ENCODE measurements around the gene SLC35E2B.
A peak's percentile ranks its signal among the peaks of the same experiment; 100 is the strongest.

The SLC35E2B gene

DNA sequence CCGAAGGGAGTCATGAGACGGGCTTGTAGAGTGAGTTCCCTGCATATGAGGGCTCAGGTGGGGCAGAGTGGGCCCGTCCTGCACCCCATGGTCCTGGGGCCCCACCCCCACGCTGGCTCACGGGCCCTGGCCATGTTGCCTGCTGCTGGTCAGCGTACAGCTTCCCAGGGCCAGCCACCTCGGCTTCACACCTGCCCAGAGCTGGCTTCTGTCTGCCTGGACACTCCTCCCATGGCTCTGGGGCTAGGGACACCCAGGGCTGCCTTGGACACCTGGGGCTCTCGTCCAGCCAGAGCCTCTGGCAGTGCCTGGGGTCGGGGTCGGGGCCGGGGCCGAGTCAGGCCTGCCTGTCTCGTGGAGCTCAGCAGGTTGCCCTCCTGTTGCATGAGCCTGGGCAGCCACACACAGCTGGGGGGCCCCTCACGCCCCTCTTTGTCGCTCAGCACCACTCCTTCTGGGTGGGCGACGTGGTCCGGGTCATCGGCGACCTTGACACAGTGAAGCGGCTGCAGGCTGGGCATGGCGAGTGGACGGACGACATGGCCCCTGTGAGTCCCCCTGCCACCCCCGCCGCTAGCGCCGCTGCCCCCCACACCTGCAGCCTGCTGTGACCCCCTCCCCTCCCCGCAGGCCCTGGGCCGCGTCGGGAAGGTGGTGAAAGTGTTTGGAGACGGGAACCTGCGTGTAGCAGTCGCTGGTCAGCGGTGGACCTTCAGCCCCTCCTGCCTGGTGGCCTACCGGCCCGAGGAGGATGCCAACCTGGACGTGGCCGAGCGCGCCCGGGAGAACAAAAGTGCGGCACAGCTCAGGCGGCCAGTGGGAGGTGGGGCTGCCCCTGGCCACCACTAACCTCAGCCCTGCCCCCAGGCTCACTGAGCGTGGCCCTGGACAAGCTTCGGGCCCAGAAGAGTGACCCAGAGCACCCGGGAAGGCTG is 66.1 kb downstream of the SLC35E2B start:
- peaks cover 2% of the 10 kb centered on the region for H3K27me3 Mint-ChIP-seq
- no peak overlapping the region for H3K4me3 Mint-ChIP-seq
- H3K9me3 Mint-ChIP-seq = no peaks in the 10 kb centered on the region
- H3K36me3 Mint-ChIP-seq = no peaks in the 10 kb centered on the region
- no peak overlapping the region for H3K27ac Mint-ChIP-seq
- peaks cover 11% of the 10 kb centered on the region for H3K4me1 Mint-ChIP-seq

DNA sequence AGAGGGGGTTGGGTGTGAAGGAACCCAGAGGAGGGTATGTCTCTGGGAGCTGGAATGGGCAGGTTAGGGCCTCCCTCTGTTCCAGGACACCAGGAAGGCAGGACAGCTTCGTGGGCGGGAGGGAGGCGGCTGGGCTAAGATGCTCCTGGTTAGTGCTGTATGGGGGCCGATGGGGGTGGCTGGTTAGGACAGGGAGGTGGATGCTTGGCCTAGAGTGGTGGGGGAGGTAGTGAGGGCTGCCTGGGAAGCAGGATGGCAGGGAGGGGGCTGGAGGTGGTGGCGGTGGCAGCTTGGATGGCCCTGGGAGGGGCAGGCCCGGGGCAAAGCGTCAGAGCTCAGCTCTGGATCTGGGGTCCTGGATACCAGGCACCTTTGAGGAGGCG is 66.8 kb downstream of the SLC35E2B start:
- Mint-ChIP-seq H3K27ac (no peak overlapping the region), H3K27me3 (peaks cover 2% of the 10 kb centered on the region), H3K4me3 (no peak overlapping the region), H3K36me3 (no peaks in the 10 kb centered on the region), H3K9me3 (no peaks in the 10 kb centered on the region), H3K4me1 (peaks cover 11% of the 10 kb centered on the region)

DNA sequence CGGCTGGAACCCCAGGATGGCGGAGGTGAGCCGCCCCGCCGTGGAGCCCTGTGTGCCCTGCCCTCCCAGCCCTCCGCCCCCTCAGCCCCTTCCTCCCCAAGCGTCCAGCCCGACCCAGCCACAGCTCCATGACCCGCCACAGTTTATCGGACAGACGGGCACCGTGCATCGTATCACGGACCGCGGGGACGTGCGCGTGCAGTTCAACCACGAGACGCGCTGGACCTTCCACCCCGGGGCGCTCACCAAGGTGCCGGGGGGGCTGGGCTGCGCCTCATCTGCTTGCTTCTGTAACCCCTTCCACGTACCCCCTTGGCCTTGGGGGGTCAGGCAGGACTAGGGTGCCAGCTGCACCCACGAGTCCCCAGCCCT is 67.2 kb downstream of the SLC35E2B start:
- H3K9me3 Mint-ChIP-seq = no peaks in the 10 kb centered on the region
- no peak overlapping the region for H3K27ac Mint-ChIP-seq

DNA sequence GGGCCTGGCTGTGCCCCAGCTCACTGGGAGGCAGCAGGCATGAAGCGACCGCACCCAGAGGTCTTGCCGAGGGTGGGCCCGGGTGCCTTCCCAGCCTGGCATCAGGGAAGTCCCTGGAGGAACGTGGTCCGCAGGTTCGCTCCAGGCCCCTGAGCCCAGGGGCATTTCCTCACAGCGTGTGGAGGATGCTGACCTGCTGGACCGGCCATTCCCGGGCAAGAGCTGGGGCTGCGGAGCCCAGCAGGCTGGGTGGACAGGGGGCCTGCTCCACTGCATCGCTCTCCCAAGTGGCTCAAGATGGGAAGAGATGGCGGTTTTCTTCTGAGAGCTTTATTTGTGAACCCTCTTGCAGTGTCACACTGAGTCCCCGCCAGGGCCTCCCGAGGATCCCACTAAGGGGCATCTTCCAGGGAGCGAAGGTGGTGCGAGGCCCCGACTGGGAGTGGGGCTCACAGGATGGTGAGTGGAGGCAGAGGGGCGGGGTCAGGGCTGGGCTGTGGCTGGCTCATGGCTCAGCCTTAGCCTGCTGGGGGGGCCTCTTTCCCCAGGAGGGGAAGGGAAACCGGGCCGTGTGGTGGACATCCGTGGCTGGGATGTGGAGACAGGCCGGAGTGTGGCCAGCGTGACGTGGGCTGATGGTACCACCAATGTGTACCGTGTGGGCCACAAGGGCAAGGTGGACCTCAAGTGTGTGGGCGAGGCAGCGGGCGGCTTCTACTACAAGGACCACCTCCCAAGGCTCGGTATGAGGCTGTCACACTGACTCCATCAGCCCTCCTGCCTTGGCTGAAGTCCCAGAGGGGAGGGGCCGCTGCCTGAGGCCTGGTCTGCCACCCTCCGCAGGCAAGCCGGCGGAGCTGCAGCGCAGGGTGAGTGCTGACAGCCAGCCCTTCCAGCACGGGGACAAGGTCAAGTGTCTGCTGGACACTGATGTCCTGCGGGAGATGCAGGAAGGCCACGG is 67.9 kb downstream of the SLC35E2B start:
- Mint-ChIP-seq H3K4me1 (peaks cover 8% of the 10 kb centered on the region), H3K27ac (no peak overlapping the region), H3K9me3 (no peaks in the 10 kb centered on the region)

More for the DNA sequence above, 67.2 kb downstream of the SLC35E2B start:
- H3K27me3 Mint-ChIP-seq = peaks cover 2% of the 10 kb centered on the region
- peaks cover 11% of the 10 kb centered on the region for H3K4me1 Mint-ChIP-seq
- no peak overlapping the region for H3K4me3 Mint-ChIP-seq
- H3K36me3 Mint-ChIP-seq = no peaks in the 10 kb centered on the region

DNA sequence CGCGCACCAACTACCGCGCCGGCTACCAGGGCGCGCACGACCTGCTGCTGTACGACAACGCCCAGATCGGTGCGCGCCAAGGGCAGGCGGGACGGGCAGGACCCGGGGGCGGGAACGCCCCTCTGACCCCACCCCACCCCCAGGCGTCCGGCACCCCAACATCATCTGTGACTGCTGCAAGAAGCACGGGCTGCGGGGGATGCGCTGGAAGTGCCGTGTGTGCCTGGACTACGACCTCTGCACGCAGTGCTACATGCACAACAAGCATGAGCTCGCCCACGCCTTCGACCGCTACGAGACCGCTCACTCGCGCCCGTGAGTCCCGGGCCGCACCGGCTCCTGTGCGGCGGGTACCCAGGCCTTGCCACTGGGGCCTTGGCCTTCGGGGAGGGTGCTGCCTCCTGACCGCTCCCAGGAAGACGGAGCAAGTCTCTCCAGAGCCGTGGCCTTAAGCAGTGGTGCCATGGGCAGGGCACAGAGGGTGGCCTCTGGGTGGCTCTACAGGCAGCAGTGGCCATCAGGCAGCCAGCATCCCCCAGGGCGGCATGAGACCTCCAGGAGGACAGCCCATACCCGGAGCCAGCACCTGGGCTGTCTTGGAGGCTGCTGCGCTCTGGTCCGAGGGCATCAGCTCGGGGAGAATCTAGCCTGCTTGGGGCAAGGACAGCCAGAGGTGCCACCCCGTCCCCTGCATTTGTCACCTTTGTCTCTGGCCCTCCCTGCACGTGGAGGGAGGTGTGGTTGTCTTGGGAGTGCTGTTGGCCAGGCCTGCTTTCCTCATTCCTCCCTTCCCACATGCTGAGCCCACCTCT is 68.8 kb downstream of the SLC35E2B start:
- Mint-ChIP-seq H3K27me3 (no peaks in the 10 kb centered on the region), H3K27ac (no peak overlapping the region), H3K9me3 (no peaks in the 10 kb centered on the region), H3K4me3 (no peak overlapping the region), H3K36me3 (no peaks in the 10 kb centered on the region), H3K4me1 (peaks cover 8% of the 10 kb centered on the region)

More for the DNA sequence above, 67.9 kb downstream of the SLC35E2B start:
- H3K4me3 Mint-ChIP-seq = no peak overlapping the region
- H3K27me3 Mint-ChIP-seq = no peaks in the 10 kb centered on the region
- H3K36me3 Mint-ChIP-seq = no peaks in the 10 kb centered on the region

DNA sequence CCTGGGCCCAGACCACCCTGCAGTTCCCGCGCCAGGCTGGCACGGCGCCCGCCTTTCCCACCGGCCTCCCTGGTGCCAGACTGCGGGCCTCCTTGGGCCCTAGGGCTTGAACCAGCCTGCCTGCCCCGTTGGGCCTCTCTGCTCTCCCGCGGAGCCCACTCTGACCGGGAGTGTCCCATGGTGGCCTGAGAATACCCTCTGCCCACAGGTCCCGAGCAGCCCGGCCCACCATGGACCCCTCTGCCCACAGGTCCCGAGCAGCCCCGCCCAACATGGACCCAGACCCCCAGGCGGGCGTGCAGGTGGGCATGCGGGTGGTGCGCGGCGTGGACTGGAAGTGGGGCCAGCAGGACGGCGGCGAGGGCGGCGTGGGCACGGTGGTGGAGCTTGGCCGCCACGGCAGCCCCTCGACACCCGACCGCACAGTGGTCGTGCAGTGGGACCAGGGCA is 69.4 kb downstream of the SLC35E2B start:
- no peak overlapping the region for H3K27ac Mint-ChIP-seq
- H3K9me3 Mint-ChIP-seq = no peaks in the 10 kb centered on the region

DNA sequence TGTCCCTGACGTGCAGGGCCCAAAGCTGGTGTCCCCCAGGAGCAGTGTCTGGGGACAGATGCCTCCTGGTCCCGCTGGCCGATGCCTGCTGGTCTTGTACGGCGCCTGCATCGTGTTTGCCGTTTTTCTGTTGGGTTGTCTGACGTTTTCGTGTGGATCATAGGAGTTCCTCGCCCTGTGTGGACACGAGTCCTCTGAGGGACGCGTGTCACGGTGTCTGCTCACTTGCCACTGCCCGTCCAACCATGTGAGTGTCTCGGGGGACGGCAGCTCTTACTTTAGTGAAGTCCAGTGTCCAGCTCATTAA is 69.9 kb downstream of the SLC35E2B start:
- no peak overlapping the region for H3K27ac Mint-ChIP-seq
- no peaks in the 10 kb centered on the region for H3K9me3 Mint-ChIP-seq
- H3K36me3 Mint-ChIP-seq = no peaks in the 10 kb centered on the region
- peaks cover 8% of the 10 kb centered on the region for H3K4me1 Mint-ChIP-seq
- H3K27me3 Mint-ChIP-seq = no peaks in the 10 kb centered on the region
- no peak overlapping the region for H3K4me3 Mint-ChIP-seq

More for the DNA sequence above, 69.4 kb downstream of the SLC35E2B start:
- no peaks in the 10 kb centered on the region for H3K36me3 Mint-ChIP-seq
- peaks cover 8% of the 10 kb centered on the region for H3K4me1 Mint-ChIP-seq
- no peak overlapping the region for H3K4me3 Mint-ChIP-seq
- H3K27me3 Mint-ChIP-seq = no peaks in the 10 kb centered on the region

DNA sequence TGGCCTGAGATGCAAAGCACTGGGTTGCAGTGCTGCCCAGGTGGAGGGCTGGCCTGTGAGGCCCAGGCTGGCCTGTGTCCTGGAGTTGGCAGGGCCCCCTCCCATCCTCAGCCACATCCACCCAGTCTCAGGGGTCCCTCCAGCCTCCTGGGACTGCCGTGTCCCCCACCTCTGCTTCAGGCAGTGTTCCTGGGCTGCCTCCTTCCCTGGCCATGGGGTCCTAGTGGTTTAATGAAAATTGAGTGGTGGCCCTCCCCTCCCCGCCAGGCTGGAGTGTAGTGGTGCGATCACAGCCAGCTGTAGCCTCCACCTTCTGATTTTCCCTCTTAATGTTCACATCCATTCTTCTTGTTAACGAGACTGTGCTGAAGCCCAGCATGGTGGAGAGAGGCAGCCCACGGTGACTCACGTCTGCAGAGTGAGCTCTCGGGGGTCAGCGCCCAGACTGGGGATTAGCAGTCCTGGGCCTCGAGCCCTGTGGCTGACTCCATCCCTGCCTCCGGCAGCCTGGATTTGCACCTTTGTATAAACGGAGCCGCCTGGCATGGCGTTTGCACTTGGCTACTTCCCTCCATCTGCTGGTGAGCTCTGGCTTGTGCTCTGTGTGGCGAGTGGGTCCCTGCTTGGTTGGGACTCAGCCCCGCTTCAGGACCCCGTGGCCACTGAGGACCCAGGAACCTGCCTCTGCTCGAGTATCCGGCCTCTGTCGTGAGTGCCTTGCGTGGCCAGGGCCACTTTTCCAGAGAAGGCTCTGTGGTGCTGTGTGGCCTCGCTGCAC is 70.4 kb downstream of the SLC35E2B start:
- H3K36me3 Mint-ChIP-seq = no peaks in the 10 kb centered on the region
- H3K9me3 Mint-ChIP-seq = no peaks in the 10 kb centered on the region
- H3K27me3 Mint-ChIP-seq = no peaks in the 10 kb centered on the region
- no peak overlapping the region for H3K4me3 Mint-ChIP-seq
- peaks cover 13% of the 10 kb centered on the region for H3K4me1 Mint-ChIP-seq
- no peak overlapping the region for H3K27ac Mint-ChIP-seq

DNA sequence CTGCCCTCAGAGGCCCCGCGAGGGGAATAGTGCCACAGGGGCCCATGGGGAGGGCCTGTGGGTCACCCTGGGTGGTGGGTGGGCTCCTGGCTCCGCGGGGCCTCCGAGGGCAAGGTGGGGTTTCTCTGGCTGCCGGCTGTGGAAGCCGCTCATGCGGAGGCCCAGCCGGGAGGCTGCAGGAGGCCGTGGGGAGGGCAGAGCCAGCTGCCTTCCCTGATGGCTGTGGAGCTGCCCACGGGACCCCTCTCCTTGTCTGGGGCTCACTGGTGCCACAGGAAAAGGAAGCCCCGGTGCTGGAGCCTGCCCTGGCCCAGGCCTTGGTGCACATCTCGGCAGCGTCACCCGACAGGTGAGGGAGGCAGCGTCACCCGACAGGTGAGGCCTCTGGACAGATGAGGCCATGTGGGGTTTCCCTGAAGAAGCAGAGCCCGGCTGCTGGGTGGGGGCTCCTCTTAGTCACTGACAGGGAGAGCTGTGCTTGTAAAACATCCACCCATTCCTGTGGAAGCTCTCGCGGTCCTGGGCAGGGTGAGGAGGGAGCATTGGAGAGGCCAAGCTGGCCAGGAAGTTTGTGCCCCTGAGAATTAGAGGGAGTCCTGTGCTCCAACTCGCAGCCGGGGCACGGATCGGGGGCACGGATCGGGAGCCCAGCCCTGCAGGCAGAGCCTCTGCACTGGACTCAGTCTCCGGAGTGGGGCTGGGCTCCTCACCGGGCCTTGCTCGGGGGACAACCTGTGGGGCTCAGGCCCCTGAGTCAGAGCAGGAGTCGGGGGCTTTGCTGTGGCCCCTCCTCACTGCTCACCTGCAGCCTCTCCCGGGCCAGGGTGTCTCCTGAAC is 71.2 kb downstream of the SLC35E2B start:
- H3K36me3 Mint-ChIP-seq = no peaks in the 10 kb centered on the region
- peaks cover 20% of the 10 kb centered on the region for H3K4me1 Mint-ChIP-seq
- no peaks in the 10 kb centered on the region for H3K9me3 Mint-ChIP-seq
- H3K27me3 Mint-ChIP-seq = no peaks in the 10 kb centered on the region
- no peak overlapping the region for H3K4me3 Mint-ChIP-seq
- no peak overlapping the region for H3K27ac Mint-ChIP-seq

DNA sequence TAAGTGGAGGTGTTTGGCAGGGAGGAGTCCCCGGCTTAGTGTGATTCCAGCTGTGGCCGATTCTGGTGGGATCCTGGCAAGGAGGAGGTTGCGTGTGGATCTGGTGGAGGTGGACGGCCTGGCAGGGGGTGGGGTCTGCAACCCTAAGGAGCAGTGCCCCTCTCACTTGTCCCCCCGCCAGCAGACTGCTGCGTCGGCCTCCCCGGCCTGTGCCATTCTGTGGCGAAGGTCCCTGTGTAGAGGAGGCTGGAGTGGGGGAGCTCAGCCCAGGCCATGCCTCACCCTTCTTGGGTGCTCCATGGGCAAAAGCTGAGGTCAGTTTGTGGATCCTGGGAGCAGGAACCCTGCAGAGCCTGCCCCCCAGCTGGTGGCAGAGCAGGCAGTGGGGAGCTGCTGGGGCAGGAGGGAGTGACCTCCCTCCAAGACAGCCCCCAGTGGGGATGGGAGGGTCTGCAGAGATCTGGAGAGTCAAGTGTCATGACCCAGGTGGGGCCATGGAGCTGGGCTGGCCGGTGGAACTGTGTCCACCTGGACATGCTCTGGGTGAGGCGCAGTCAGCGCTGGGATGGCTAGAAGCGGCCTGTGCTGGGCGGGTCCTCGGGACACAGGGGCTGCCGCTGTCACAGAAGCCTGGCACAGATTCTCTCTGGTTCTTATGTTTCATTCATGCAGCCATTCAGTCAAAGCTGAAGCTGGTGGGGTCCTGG is 72.0 kb downstream of the SLC35E2B start:
- H3K4me1 Mint-ChIP-seq = peaks cover 21% of the 10 kb centered on the region
- H3K36me3 Mint-ChIP-seq = no peaks in the 10 kb centered on the region
- no peaks in the 10 kb centered on the region for H3K9me3 Mint-ChIP-seq
- no peak overlapping the region for H3K4me3 Mint-ChIP-seq
- no peak overlapping the region for H3K27ac Mint-ChIP-seq
- H3K27me3 Mint-ChIP-seq = no peaks in the 10 kb centered on the region

DNA sequence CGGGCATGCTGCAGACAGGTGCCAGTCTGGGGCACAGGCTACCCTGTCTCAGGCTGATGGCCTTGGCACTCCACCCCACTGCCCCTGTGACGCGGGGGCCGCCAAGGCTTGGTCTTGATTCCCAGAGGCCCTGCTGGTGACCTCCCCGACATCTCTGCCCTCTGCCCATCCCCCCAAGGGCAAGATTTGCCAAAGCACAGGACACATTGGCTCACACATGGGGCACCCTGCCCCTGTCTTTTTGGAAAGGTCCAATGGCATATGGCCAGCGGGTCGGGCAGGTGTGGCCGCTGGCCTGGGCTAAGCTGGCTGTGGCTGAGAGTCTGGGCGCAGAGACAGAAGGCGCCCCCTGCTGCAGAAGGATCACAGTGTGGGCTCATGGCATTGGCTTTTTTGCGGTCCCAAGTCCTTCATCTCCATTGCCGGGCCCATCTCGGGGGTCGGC is 72.7 kb downstream of the SLC35E2B start:
- Mint-ChIP-seq H3K27ac (no peak overlapping the region), H3K4me1 (peaks cover 21% of the 10 kb centered on the region), H3K9me3 (no peaks in the 10 kb centered on the region), H3K36me3 (no peaks in the 10 kb centered on the region), H3K4me3 (no peak overlapping the region), H3K27me3 (no peaks in the 10 kb centered on the region)

DNA sequence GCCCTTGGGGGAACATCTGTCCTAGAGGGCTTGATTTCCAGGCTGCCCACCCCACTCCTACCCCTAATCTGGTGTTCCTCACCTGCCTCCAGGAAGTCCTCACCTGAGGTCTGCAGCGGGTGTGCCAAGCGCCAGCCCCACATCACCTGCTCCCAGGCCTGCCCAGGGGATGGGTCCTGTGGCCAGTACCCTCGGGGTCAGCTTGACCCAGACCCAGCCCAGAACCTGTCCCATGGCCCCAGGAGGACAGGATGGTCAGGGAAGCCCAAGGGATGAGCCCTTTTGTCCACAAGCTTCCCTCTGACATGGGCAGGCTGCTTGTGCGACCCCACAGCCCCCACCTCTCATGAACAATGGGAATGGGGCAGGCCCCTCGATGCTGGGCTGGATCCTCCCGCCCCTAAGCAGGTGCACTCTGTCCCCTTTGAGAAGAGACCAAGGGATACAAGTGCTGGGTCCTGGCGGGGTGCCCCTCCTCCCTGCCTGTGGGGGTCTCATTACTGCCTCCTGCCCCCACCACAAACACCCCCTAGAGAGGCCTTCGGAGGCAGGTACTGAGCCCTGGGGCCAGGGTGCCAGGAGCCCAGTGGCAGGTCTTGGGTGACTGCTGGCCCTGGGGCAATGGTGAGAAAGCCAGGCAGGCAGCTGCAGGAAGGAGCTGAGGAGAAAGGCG is 74.1 kb downstream of the SLC35E2B start:
- no peaks in the 10 kb centered on the region for H3K36me3 Mint-ChIP-seq
- H3K4me3 Mint-ChIP-seq = no peak overlapping the region
- peaks cover 33% of the 10 kb centered on the region for H3K4me1 Mint-ChIP-seq
- H3K27me3 Mint-ChIP-seq = no peaks in the 10 kb centered on the region
- H3K9me3 Mint-ChIP-seq = no peaks in the 10 kb centered on the region
- H3K27ac Mint-ChIP-seq = no peak overlapping the region

DNA sequence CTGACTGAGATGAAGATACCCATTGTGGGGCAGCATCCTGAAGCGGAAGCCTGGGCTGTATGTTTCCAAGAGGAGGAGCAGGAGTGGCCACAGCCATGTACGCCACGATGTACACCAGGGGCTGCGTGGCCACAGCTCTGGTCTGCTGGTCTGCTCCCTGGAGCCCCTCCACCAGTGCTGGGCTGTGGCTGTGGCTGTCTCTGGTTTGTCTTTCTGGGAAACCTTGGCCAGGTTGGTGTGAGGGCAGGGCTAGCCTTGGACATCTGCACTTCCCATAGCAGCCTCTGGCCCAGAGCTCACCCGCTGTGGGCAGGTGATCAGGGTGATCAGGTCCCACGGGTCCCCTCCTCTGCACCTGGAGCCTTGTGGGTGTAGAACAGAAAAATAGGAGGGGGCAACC is 74.7 kb downstream of the SLC35E2B start:
- Mint-ChIP-seq H3K27me3 (no peaks in the 10 kb centered on the region), H3K36me3 (no peaks in the 10 kb centered on the region), H3K4me1 (peaks cover 35% of the 10 kb centered on the region), H3K9me3 (no peaks in the 10 kb centered on the region), H3K4me3 (no peak overlapping the region), H3K27ac (peak overlapping the region; percentile 51)

Measured in activated naive CD4-positive, alpha-beta T cell treated with anti-CD3 and anti-CD28 coated beads, Interleukin-2, amount 50 U/mL, for 24 hours (primary cell).